ENCODE measurements around the gene ENC1. TPM values are rescaled to one million over a fixed set of nuclear protein-coding genes. Genes with fewer than 3 reads are reported as not detected.

Gene ENC1
- total RNA-seq, 1 donor from 2014 or later, result 13.8 TPM

DNA sequence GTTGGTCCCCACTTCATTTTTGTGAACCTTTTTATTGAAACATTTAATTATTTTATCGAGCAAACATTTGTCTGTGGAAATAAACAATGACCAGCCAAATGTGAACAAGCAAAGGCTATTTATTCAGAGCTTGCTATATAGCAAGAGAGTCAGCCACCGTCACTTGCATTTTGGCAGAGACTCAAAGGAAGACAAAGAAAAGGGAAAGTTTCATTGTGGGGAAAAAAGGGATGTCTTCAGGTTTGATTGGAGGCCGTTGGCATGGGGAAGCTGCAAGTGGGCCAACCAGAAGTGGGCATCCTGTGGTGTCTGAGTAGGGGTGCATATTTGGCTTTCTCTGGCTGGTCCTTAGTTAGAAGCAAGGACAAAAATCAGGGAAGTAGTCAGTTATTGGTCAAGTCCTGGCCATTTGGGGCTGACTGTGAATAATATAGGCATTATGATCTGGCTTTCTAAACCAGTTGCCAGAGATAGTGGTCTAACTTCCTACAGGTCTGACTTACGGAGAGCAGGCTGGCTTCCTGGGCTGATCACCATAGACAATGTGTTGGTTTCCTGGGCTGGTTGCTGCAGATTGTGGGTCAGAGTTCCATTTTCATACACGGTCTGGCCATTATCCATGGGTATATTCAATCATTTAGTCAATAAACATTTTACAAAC is 16.6 kb downstream of the ENC1 start:
- Mint-ChIP-seq H3K36me3 (ENCODE audit: unreplicated experiment) (peaks cover 4% of the 10 kb centered on the region), H3K4me3 (ENCODE audit: unreplicated experiment) (no peak overlapping the region), H3K4me1 (ENCODE audit: unreplicated experiment) (peaks cover 4% of the 10 kb centered on the region), H3K27me3 (ENCODE audit: unreplicated experiment) (no peaks in the 10 kb centered on the region), H3K9me3 (ENCODE audit: unreplicated experiment) (no peaks in the 10 kb centered on the region), H3K27ac (ENCODE audit: unreplicated experiment) (no peak overlapping the region)
- no peak for TF ChIP-seq CTCF (IDR thresholded peaks at IDR 0.05)
- no peak for DNase-seq (ENCODE audit: extremely low spot score, unreplicated experiment)

- DNase-seq (ENCODE audit: extremely low spot score, unreplicated experiment), result no peak
- Mint-ChIP-seq H3K4me3 (ENCODE audit: unreplicated experiment) (no peak overlapping the region), H3K27me3 (ENCODE audit: unreplicated experiment) (no peaks in the 10 kb centered on the region), H3K4me1 (ENCODE audit: unreplicated experiment) (peaks cover 4% of the 10 kb centered on the region), H3K36me3 (ENCODE audit: unreplicated experiment) (peaks cover 4% of the 10 kb centered on the region), H3K9me3 (ENCODE audit: unreplicated experiment) (no peaks in the 10 kb centered on the region), H3K27ac (ENCODE audit: unreplicated experiment) (no peak overlapping the region)
- TF ChIP-seq CTCF (IDR thresholded peaks at IDR 0.05), result no peak
Measured at GRCh38 chr5:74623006-74623611, 17.4 kb downstream of the ENC1 start.

GRCh38 chr5:74622122-74622521 is 18.4 kb downstream of the ENC1 start:
- Mint-ChIP-seq H3K36me3 (ENCODE audit: unreplicated experiment) (no peaks in the 10 kb centered on the region), H3K9me3 (ENCODE audit: unreplicated experiment) (no peaks in the 10 kb centered on the region), H3K27me3 (ENCODE audit: unreplicated experiment) (no peaks in the 10 kb centered on the region), H3K4me1 (ENCODE audit: unreplicated experiment) (peaks cover 4% of the 10 kb centered on the region), H3K27ac (ENCODE audit: unreplicated experiment) (no peak overlapping the region), H3K4me3 (ENCODE audit: unreplicated experiment) (no peak overlapping the region)
- no peak for DNase-seq (ENCODE audit: extremely low spot score, unreplicated experiment)
- no peak for TF ChIP-seq CTCF (IDR thresholded peaks at IDR 0.05)

GRCh38 chr5:74621492-74621891 is 19.0 kb downstream of the ENC1 start:
- no peak overlapping the region for H3K27ac Mint-ChIP-seq (ENCODE audit: unreplicated experiment)
- H3K27me3 Mint-ChIP-seq (ENCODE audit: unreplicated experiment), result no peaks in the 10 kb centered on the region
- H3K9me3 Mint-ChIP-seq (ENCODE audit: unreplicated experiment), result no peaks in the 10 kb centered on the region
- no peak for TF ChIP-seq CTCF (IDR thresholded peaks at IDR 0.05)
- peaks cover 4% of the 10 kb centered on the region for H3K4me1 Mint-ChIP-seq (ENCODE audit: unreplicated experiment)
- H3K36me3 Mint-ChIP-seq (ENCODE audit: unreplicated experiment), result no peaks in the 10 kb centered on the region
- no peak overlapping the region for H3K4me3 Mint-ChIP-seq (ENCODE audit: unreplicated experiment)
- DNase-seq (ENCODE audit: extremely low spot score, unreplicated experiment), result no peak

DNA sequence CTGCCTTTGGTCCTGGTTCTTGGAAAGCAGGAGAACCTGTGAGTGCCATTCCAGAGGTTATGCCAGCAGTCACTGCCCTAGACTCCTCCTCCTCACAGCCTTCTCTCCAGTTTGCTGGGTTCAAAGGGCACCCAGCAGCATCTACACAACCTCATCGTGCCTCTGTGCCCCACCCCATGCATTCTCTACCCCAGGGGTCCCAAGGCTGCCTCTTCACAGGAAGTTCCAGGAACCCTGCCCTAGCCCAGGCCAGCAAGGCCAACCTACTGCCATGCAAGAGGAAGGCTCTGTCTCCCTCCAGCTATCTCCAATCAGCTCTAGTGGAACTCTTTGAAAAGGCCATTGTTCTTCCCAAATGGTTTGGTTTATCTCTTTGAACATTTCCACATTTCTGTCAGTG is 21.2 kb downstream of the ENC1 start:
- TF ChIP-seq CTCF (IDR thresholded peaks at IDR 0.05), result no peak
- H3K36me3 Mint-ChIP-seq (ENCODE audit: unreplicated experiment), result no peaks in the 10 kb centered on the region
- no peak for DNase-seq (ENCODE audit: extremely low spot score, unreplicated experiment)
- H3K27me3 Mint-ChIP-seq (ENCODE audit: unreplicated experiment), result no peaks in the 10 kb centered on the region
- no peaks in the 10 kb centered on the region for H3K9me3 Mint-ChIP-seq (ENCODE audit: unreplicated experiment)
- H3K4me3 Mint-ChIP-seq (ENCODE audit: unreplicated experiment), result no peak overlapping the region
- H3K4me1 Mint-ChIP-seq (ENCODE audit: unreplicated experiment), result no peaks in the 10 kb centered on the region
- no peak overlapping the region for H3K27ac Mint-ChIP-seq (ENCODE audit: unreplicated experiment)
